Activated T-cell treated with anti-CD3 and anti-CD28 coated beads for 1 hour (primary cell): ENCODE data around the gene GOLM1.
"Not testable (repeated sequence)": the region's sequence is repeated elsewhere in the genome, so short reads cannot be mapped to it uniquely, and the experiment has no call there.

Experiments used
- DNase-seq: peaks from one replicate; pipeline ENCODE4 v3.0.0-alpha.2; 2020; ENCODE audit warnings: low read depth

Gene GOLM1

DNA sequence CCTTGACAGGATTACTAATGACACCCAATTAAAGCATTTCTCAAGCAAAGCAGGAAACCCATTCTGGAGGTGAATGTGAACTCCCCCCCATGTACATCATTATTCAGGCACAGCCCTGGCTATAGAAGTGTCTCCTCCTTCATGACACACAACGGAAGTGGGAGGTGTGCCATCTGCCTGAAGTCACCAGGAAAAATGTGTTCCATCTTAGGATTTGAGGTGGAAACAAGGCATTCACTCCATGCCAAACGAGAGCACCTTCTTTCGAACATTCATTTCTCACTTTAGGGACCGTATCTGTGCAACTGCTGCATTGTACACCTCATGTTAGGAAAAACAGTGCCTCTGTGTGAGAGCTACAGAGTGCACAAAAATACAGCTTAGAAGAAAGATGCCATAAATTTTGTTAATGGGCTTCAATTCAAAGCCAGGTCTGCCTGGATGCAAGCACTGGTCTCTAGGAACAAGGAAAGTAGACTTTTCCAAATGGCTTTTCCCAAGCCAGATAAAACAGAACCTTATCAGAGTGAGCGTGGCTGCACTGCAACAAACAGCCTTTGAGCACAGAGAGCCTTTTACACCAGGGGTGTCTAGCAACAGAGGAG lies 19.4 kb downstream of the GOLM1 start:
- no peak for DNase-seq

DNA sequence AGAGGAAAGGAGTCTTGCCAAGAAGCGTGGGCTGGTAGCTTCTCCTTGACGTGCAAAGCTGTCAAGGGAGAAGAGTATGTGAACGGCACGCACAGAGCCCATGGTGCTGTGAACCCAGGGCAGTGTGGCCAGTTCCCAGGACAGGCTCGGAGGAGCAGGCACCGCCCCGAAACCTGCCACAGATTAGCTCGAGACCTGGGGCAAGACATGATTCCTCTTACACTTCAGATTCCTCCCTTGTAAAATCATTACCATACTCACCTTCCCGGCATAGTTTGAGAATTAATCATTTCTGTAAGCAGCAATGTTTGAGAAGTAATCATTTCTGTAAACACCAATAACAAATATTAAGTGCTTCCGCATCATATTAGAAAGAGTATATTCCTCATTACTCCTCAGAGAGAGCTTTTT lies 19.9 kb downstream of the GOLM1 start:
- DNase-seq = no peak

DNA sequence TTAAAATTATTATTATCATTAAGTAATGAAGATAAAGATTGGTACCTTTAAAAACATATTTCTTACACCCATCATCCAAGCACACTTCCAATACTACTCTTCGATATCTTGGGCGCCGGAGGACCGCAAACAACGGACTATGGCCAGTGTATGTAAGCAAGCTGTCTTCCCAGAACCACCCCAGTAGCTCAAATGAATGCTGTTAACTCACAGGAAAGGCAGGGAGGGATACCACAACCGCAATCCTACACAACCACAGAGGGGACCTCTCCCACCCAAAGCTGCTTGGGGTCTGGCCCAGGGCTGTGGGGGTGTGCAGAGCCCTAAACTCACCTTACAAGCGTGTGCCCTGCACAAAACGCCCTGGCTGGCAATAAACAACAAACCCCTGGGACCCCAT lies 20.6 kb downstream of the GOLM1 start:
- DNase-seq = no peak

DNA sequence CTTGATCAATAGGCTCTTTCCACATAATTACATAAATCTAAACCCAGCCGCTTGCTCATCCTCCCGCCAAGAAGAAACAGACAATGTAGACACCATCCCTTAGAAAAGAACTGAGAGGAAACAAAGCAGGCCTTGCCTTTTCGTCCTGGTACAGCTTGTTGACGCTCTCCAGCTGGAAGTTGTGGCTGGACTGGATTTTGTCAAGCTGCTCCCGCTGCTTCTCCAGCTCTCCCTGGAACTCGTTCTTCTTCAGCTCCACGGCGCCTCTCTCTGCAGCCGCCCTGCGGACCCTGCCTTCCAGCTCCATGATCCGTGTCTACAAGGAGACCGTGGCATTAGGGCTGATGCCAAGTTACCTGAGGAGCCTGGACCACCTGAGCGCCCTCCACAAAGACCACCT lies 22.1 kb downstream of the GOLM1 start:
- no peak for DNase-seq

DNA sequence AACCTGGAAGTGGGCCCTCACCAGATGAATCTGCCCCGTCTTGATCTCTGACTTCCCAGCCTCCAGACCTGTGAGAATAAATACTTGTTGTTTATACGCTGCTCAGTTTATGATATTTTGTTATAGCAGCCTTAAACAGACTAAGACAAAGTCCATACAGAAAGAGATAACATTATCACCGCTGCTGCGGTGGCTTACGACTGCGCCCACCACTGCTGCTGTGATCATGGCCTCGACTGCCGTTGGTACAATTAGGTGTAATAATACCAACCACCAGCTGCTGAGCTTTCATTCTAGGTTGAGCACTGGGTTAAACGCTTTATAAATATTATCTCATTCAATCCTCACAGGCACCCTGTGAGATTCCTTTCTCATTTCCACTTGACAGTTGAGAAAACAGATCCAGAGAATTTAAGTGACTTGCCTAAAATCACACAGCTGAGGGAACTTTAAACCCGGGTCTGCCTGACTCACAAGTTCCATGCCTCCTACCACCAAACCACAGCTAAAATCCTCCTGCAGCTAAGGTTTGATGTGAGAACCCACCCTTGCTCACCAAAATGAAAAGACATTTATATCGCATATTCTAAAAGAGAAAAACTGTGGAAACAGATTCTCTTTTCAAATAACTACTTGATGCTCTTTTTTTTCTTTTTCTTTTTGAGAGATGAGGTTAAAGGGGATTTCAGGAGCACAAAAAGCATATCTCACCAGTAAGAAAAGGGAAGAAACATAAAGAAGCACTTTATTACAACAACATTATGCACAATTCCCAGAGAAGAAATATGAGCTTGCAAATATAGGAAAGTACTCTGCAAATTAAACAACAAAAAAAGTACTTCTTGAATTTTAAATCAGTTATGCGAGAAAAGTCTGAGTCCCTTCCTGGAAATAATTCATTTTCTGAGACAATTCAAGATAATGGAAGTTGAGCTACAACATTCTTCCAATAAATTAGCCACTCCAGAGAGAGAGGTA lies 23.9 kb downstream of the GOLM1 start:
- no peak for DNase-seq

DNA sequence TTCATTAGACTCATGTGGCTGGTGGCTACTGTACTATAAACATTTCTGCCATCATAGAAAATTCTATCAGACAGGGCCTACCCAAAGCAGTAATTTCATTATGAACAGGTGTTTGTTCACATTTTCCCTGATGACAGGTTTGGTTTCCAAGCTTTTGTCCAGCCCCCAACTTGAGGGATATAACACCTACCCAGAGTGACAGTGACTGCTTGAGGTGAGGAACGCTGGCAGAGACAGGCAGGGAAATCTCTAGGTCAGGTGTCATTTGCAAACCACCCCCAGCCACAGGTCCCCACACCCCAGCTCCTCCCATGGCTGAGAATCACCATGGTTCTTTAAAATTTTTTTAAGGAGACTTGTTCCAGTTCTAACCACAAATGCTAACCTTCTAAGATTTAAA lies 25.5 kb downstream of the GOLM1 start:
- no peak for DNase-seq

DNA sequence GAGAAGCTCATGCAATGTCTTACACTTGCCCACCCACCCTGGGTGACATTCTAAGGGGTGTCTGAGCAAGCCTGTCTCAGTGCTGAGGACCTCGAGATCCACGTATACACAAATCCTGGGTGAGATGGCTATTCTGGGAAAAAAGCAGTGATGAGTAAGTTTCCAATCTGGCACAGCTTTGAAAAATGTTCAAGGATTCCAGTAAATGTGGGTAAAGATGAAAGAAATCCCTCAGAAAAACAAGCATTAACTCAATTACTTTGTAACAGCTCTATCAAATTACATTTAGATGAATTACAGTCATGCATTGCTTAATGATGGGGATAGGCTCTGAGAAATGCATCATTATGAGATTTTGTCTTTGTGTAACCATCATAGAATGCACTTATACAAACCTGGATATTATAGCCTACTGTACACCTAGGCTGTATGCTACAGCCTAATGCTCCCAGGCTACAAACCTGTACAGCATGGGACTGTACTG lies 26.9 kb downstream of the GOLM1 start:
- DNase-seq = no peak

DNA sequence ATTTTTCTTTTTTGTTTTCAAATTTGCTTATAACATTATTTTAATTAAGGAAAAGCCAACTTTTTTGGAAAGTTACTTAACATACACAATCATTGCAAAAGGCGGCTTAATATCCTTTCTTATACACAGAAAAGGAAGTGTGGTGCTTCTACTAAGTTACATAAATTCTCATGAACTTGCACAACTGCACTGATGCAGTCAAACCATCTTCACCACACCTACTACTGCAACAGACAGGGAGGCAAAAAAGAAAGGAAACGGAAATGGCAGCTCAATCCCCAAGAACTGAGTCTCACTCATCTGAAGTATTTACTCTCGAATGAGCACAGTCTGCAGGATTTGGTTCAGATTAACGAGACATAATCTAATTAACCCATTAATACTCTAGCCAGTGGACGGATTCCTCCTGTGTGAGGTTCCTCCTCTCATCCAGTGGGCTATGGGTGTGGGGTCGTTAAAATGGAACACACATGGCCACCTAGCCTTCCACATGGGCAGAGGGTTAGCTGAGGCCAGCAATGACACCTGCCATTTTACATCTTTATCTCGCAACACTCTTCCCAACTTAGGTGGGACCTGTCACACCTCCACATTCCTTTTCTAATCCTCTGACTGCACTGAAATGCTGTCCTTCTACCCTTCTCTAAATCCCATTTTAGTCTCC lies 30.0 kb downstream of the GOLM1 start:
- DNase-seq = no peak

DNA sequence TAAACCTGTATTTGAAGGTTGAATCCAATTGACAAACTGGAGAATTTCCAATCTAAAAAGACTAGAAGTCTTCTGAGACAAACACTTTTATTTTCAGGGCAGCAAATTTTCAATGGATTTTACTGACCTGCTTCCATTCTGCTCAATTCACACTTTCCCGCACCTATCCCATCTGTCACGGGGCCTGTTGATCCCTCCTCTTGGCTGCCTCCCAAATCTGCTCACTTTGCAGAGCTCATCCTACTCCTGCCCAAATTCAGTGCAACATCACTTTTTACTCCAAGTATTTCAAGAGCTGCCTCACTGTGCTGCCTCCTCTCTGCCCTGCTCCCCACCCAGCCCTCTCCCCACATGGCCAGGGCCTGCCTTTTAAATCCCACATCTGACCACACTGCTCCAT lies 35.1 kb downstream of the GOLM1 start:
- DNase-seq = no peak

DNA sequence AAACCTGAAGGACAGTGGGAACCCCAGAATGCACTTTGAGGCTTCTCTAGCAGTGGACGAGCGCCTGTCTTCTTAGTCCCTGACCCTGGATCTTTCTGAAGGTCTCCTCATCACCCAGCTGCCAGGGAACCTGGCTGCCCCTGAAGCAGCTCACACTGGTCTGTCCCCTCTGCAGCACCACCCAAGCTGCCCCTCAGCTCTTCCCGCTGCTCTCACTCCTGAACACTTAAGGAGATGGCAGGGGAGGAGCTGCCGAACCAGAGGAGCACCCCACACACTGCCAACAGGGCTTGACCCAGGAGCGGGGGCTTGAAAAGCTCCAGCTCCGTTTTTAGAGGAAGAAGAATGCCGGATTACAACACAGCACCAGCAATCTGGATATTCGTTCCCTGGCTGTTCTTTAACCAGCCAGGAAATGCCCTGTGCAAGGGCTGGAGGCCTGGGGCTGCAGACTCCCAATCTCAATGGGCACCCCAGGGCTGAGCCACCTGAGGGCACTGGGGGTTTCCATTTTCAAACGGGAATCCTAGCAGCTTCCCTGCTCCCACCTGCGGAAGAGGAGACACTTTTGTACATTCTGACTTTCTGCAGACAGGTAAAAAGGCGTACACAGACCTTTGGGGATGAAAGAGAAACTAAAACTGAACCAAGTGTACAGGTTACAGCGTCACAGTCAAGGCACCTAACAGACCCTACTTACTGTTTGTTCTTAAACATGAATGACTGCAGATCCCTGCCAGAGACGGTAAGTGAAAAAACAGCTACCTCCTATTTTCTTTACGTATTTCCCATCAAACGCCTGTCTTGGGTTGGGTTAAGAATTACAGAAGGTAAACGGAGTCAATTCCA lies 36.3 kb downstream of the GOLM1 start:
- no peak for DNase-seq

DNA sequence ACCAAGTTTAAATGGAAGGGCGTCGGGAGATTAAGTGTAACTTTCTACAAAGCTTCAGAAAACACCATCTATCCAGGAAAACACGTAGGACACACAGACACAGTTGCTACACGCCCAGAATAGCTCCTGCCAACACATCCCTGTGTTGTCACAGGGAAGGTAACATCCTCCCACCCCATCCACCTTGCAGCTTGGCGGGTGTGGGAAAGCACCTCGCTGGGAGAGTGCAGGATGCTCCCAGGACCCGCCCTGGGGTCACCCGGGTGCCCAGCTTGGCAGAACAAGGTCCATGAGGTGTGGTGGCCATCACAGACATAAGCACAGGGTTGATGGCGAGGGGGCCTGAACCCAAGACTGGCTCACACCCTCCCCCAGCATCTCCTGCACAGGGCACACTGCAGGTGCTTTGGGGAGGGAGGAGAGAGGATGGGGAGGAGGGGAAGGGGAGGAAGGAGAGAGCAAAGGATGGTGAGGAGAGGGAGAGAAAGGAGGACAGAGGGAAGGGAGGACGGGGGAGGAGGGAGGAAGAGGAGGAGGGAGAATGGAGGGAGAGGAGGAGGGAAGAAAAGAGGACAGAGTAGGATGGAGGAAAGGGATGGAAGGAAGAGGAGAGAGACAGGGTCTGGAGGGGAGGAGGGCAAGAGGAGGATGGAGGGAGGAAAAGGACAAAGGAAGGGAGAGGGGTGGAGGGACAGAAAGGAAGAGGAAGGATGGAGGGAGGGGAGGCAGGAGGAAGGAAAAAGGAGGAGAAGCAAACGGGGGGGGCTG lies 37.2 kb downstream of the GOLM1 start:
- no peak for DNase-seq

DNA sequence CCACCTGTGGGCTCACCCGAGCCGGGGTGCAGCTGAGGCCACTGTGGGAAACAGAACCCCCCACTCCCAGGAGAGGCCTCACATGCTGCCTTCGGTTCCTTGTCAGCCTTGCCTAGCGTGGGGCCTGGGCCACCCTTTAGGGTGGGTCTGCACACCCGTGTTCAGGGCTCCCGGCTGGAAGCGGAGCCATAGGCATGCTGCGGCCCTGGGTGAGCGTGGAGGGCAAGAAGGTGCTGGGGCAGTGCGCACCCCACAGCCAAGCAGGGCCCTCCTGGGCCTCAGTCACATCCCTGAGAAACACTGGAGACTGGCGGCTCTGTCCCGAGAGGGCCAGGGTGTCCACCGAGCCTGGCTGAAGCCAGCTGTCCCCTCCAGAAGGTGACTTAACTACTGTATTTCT lies 41.9 kb downstream of the GOLM1 start:
- DNase-seq = no peak

DNA sequence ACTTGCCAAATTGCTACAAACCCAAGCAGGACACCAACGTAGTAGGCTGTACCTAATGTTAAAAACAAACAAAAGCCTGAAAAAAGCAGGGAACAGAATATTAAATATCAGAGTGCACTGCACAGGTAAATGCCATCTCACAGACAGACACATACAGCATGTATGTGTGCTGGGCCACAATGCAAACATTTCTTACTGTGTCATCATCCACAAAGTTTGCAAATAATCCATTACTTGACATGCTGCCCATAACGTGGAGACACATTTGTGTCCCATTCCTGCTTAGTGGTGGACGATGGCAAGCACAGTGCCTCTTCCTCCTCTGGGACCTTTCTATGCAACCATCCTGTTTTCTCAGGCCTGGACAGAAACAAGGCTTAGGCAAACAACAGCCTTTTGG lies 44.7 kb downstream of the GOLM1 start:
- no peak for DNase-seq

DNA sequence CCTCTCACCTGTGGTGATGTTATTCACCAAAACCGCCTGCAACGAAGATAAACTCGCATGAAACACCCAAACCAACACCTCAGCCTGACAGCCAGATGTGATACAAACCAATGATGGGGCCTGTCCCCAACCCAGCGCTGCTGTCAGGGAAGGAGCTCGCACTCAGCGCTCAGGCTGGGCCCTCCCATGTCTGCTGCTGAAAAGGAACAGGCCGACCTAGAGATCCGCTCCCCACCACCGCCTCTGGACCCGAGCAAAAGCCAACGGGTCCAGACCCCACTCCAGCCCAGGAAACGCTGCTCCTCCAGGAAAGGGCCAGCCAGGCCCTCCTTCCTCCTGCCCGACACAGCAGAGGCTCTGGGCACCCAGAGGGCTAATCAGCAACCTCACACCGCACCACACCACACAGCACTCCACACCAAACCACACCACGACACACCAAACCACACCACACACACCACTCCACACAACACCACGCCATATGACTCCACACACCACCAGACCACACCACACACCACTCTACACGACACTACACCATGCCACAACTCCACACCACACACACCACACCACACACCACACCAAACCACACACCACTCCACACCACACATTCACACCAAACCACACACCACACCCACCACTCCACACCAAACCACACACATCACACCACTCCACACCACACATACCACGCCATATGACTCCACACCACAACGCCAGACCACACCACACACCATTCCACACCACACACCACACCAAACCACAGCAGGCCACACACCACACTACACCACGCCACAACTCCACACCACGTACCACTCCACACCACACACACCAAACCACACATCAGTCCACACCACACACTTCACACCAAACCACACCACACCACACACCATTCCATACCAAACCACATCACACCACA lies 46.5 kb downstream of the GOLM1 start:
- no peak for DNase-seq

DNA sequence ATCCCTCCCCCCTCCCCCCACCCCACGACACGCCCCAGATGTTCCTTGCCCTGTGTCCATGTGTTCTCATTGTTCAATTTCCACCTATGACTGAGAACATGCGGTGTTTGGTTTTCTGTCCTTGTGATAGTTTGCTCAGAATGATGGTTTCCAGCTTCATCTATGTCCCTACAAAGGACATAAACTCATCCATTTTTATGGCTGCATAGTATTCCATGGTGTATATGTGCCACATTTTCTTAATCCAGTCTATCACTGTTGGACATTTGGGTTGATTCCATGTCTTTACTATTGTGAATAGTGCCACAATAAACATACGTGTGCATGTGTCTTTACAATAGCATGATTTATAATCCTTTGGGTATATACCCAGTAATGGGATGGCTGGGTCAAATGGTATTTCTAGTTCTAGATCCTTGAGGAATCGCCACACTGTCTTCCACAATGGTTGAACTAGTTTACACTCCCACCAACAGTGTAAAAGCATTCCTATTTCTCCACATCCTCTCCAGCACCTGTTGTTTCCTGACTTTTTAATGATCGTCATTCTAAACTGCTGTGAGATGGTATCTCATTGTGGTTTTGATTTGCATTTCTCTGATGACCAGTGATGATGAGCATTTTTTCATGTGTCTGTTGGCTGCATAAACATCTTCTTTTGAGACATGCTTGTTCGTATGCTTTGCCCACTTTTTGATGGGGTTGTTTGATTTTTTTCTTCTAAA lies 51.2 kb downstream of the GOLM1 start:
- DNase-seq = not testable (repeated sequence)

DNA sequence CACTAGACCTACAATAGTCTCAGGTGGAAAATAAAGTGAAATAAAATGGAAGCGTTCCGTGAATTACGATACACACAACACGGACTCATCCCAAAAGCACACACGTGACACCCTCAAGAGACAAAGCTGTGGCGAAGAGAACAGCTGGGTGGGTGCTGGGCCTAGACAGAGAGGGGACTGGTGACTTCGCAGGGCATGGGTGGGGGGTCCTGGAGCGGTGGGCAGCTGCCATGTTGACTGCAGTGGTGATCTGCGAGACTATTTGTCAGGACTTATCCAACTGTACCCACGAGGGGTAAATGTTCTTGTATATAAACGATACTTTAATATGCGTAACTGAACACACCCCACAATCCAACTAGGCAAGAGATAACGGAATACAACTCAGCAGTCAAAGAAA lies 52.0 kb downstream of the GOLM1 start:
- DNase-seq = no peak

DNA sequence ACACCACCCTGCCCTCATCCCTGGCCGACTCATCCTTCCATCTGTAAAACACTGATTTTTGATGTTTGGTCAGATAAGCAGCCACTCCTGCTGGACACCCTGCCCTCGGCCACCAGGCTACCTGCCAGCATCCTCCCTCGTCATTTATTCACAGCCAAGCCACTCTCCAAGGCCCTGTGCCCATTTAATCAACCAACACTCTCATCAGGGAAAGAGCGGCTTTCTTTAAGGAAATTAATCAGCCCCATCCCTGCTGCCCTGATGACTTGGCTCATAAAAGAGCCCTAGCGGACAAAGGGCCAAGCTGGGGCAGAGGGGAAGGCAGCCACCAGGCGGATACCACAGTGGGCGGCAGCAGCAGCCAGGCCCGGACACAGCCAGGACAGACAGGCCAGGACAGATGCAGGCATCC lies 52.4 kb downstream of the GOLM1 start:
- no peak for DNase-seq

DNA sequence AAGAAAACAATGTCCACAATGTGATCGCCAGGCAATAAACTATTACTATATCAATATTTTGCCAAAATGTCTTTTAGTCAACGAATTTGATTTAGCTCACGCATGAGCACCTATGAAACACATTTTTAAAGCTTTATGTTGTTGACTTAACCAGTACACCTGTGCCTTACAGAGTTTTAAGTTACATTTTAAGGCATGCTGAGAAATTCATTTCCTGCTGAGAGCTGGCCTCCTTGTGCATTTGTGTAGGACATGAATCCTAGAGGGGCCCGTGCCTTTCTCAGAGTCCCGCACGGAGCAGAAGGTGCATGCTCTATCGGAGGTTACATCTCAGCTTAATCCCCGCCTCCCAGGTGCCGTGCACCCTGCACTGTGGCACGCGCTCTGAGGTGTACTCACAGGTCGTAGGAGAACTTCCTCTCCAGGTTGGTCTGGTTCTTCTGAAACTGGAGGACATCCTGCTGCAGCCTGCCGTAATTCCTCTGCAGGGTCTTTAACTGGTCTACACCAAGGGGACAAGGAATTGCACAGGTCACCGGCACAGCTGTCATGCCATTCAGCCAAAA lies 53.2 kb downstream of the GOLM1 start:
- DNase-seq = no peak

DNA sequence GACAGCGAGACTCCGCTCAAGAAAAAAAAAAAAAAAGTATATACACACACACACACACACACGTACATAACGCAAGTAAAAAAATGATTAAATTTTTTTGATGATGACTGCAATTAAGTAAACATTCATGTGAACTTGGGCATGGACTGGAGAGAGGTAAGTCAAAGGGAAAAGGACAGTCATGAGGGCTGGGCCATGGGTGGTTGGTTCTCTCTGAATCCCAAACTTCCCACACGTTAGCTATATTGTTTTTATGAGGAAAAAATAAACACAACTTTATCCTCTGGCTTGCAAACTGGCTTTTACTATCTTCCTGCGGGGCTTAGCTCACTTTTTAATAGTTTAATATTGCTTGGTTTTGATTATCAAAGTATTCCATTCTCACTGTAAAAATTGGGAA lies 53.7 kb downstream of the GOLM1 start:
- no peak for DNase-seq
